Muscle of back (tissue), 11 donors: ENCODE measurements around the gene CDK10. TPM values are rescaled to one million over a fixed set of nuclear protein-coding genes. Genes with fewer than 3 reads are reported as not detected.

ENCODE experiments used
- DNase-seq, 3 donors: peaks; one replicate each; pipeline versions ENCODE4 v3.0.0 to v3.0.0-alpha.2; 2013
- polyA plus RNA-seq, 10 donors: library from polyadenylated mRNA; unstranded; fragments of 120-200 nt; gene quantifications; one replicate each; pipeline ENCODE4 v1.2.1, GENCODE V29; 2013; ENCODE audit not compliant: insufficient read length in 10 of 10

The CDK10 gene
- polyA plus RNA-seq, 10 donors = 33.8 to 67.4 (median 45.5) TPM

- DNase-seq = no peak
These were observed 45.8 kb downstream of the CDK10 start for GRCh38 chr16:89732142-89732917.

GRCh38 chr16:89732918-89733242 is 46.4 kb downstream of the CDK10 start:
- no peak for DNase-seq

GRCh38 chr16:89733322-89733721 is 46.8 kb downstream of the CDK10 start:
- DNase-seq = no peak

- no peak for DNase-seq
These were observed 47.3 kb downstream of the CDK10 start for GRCh38 chr16:89733792-89734191.

GRCh38 chr16:89736554-89736953 is 50.1 kb downstream of the CDK10 start:
- DNase-seq = no peak

GRCh38 chr16:89737341-89738071 is 51.0 kb downstream of the CDK10 start:
- DNase-seq = no peak

GRCh38 chr16:89738072-89738377 is 51.5 kb downstream of the CDK10 start:
- no peak for DNase-seq

- DNase-seq = no peak
These were observed 52.2 kb downstream of the CDK10 start for GRCh38 chr16:89738538-89739317.

GRCh38 chr16:89739383-89739782 is 52.9 kb downstream of the CDK10 start:
- DNase-seq = no peak

GRCh38 chr16:89741342-89742014 is 55.0 kb downstream of the CDK10 start:
- no peak for DNase-seq

- no peak for DNase-seq
These were observed 56.5 kb downstream of the CDK10 start for GRCh38 chr16:89742948-89743347.

GRCh38 chr16:89744813-89745212 is 58.3 kb downstream of the CDK10 start:
- no peak for DNase-seq

Other genes starting within 250 kb of the CDK10 start
- gene ANKRD11, start 196.1 kb upstream of the CDK10 start, polyA plus RNA-seq = 10 to 100 TPM; 51.5 to 76.1 (median 59.4) TPM
- gene SPG7, start 178.3 kb upstream of the CDK10 start, polyA plus RNA-seq = 10 to 100 TPM; 43.5 to 93.9 (median 63.4) TPM
- 1,000 to 10,000 TPM; 2,542 to 4,784 (median 3,744) TPM for gene RPL13, start 126.0 kb upstream of the CDK10 start, polyA plus RNA-seq
- under 1 TPM in 7 of 10 donors, not detected in 3; 0.23 to 0.59 (median 0.33) TPM for gene CPNE7, start 110.9 kb upstream of the CDK10 start, polyA plus RNA-seq
- 1 to 10 TPM in 4 of 10 donors, under 1 TPM in 6; 0.18 to 2.1 (median 0.94) TPM for gene DPEP1, start 73.0 kb upstream of the CDK10 start, polyA plus RNA-seq
- gene CHMP1A, start 29.0 kb upstream of the CDK10 start, polyA plus RNA-seq = 10 to 100 TPM; 37.2 to 52.6 (median 46.5) TPM
- 1 to 10 TPM; 3.0 to 6.1 (median 4.2) TPM for gene SPATA33, start 28.9 kb upstream of the CDK10 start, polyA plus RNA-seq
- gene SPATA2L, start 15.0 kb downstream of the CDK10 start, polyA plus RNA-seq = 1 to 10 TPM in 9 of 10 donors, under 1 TPM in 1; 1.00 to 3.5 (median 2.1) TPM
- 10 to 100 TPM in 4 of 10 donors, 1 to 10 TPM in 6; 7.4 to 12.4 (median 9.9) TPM for gene VPS9D1, start 34.2 kb downstream of the CDK10 start, polyA plus RNA-seq
- gene ZNF276, start 34.8 kb downstream of the CDK10 start, polyA plus RNA-seq = 10 to 100 TPM; 16.6 to 25.5 (median 21.9) TPM
- 10 to 100 TPM; 11.3 to 21.8 (median 14.8) TPM for gene FANCA, start 130.0 kb downstream of the CDK10 start, polyA plus RNA-seq
- gene SPIRE2, start 141.8 kb downstream of the CDK10 start, polyA plus RNA-seq = 1 to 10 TPM; 1.6 to 4.9 (median 2.7) TPM
- 100 to 1,000 TPM in 5 of 10 donors, 10 to 100 TPM in 5; 83.4 to 121 (median 99.3) TPM for gene TCF25, start 186.9 kb downstream of the CDK10 start, polyA plus RNA-seq
- gene MC1R, start 232.2 kb downstream of the CDK10 start, polyA plus RNA-seq = 1 to 10 TPM in 9 of 10 donors, under 1 TPM in 1; 0.90 to 3.0 (median 1.8) TPM
- gene TUBB3, start 236.7 kb downstream of the CDK10 start, polyA plus RNA-seq = 10 to 100 TPM in 3 of 10 donors, 1 to 10 TPM in 7; 4.5 to 14.5 (median 8.7) TPM